Hematopoietic multipotent progenitor cell treated with erythropoietin and hydrocortisone succinate and interleukin-3 and kit ligand, for 4 days (in vitro differentiated cells): ENCODE measurements around the gene RSBN1.
"Not testable (repeated sequence)": the region's sequence is repeated elsewhere in the genome, so short reads cannot be mapped to it uniquely, and the experiment has no call there.

Experiments used
- DNase-seq: peaks from one replicate; pipeline ENCODE4 v3.0.0-alpha.2; 2015

The RSBN1 gene

DNA sequence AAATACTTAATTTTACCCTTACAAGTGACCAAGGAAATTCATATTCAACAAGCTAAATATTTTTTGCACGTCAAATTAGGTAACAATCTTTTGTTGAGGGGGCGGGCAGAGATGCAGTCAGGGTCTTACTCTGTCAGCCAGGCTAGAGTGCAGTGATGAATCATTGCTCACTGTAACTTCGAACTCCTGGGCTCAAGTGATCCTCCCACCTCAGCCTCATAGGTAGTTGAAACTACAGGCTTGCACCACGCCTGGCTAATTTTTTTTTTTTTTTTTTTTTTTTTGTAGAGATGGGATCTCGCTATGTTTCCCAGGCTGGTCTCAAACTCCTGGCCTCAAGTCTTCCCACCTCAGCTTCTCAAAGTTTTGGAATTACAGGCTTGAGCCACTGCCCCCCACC is 79.5 kb downstream of the RSBN1 start:
- DNase-seq: no peak

DNA sequence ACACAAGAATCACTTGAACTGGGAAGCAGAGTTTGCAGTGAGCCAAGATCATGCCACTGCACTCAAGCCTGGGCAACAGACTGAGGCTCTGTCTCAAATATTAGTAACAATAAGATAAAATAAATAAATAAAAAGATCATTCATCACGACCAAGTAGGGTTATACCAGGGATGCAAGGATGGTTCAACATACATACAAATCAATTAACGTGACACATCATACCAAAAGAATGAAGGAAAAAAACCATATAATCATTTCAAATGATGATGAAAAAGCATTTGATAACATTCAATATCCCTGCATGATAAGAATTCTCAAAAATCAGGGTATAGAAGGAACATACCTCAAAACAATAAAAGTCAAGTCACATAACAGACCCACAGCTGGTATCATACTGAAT is 91.3 kb downstream of the RSBN1 start:
- DNase-seq: no peak

DNA sequence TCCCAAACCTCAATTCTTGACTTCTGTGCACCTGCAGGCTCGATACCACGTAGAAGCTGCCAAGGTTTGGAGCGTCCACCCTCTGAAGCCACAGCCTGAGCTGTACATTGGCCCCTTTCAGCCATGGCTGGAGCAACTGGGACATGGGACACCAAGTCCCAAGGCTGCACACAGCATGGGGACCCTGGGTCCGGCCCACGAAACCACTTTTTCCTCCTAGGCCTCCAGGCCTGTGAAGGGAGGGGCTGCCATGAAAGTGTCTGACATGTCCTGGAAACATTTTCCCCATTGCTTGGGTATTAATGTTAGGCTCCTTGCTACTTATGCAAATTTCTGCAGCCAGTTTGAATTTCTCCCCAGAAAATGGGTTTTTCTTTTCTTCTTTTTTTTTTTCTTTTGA is 93.7 kb downstream of the RSBN1 start:
- DNase-seq: not testable (repeated sequence)

DNA sequence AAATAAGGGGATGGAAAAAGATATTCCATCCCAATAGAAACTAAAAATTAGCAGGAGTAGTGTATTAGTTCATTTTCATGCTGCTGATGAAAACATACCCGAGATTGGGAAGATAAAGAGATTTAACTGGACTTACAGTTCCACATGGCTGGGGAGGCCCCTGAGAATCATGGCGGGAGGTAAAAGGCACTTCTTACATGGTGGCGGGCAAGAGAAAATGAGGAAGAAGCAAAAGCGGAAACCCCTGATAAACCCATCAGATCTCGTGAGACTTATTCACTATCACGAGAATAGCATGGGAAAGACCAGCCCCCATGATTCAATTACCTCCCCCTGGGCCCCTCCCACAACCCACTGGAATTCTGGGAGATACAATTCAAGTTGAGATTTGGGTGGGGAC is 94.8 kb downstream of the RSBN1 start:
- not testable (repeated sequence) for DNase-seq

DNA sequence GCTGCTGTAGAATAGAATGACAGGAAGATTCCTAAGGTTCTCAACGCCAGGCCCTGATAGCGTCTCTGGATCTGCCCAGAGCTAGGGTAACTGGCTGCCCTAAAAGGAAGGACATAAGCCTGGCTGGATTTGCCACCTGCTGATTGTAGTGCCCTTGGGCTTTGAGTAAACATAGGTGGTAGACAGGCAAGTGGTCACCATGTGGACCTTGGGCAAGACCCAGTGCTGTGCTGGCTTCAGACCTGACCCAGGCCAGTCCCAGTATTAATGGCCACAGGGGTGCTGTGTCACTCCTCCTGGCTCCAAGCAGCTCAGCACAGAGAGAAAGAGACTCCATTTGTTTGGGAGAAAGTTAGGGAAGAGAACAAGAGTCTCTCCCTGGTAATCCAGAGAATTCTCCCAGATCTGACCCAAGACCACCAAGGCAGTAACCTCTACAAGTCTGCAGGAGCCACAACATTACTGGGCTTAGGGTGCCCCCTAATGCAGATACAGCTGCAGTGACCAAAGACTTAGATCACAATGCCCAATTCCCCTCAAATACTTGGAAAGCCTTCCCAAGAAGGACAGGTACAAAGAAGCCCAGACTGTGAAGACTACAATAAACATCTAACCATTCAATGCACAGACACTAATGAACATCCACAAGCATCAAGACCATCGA is 97.5 kb downstream of the RSBN1 start:
- DNase-seq: no peak
